G401.6 (cell line): ENCODE results near the gene PELI2.

Source experiments
- FAIRE-seq: peaks from 2 replicates; lab custom pipeline; 2012; peaks lifted over from hg19 to GRCh38; lab: Jason Lieb, UNC

PELI2 gene

DNA sequence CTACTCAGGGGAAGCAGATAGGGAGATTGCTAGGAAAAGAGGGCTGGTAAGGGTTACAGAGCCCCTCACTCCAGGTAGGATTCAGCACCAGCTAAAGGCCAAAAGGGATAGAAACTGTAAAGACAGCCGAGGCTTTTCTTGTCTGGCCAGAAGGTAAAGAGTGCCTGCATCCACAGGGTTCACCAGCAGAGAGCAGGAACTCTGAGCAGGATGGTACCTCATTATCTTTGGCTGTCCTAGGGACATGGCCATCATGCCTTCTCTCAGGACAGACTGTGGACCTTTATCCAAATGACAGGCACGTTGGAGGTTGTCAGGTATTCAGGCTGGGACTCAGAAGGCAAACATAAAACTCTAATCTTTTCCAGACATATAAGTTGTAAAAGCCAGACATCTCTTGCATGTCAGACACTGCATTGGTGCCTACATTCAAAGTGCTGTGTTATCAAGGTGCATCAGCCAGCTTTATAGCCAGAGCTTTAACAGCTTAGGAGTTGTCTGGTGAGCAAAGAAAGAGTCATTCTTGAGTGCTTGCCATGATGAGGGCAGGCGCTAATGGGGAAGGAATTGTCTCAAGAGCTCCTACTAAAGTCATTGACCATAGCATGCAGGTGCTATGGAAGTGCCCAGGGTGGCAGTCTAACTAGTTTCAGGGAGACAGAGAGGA is 89.5 kb downstream of the PELI2 start:
- FAIRE-seq: no peak

- FAIRE-seq: no peak
Observed at GRCh38 chr14:56208520-56208919, 90.3 kb downstream of the PELI2 start.

- no peak for FAIRE-seq
Observed at GRCh38 chr14:56210571-56210970, 92.4 kb downstream of the PELI2 start.

- no peak for FAIRE-seq
Observed at GRCh38 chr14:56211084-56211483, 92.9 kb downstream of the PELI2 start.

DNA sequence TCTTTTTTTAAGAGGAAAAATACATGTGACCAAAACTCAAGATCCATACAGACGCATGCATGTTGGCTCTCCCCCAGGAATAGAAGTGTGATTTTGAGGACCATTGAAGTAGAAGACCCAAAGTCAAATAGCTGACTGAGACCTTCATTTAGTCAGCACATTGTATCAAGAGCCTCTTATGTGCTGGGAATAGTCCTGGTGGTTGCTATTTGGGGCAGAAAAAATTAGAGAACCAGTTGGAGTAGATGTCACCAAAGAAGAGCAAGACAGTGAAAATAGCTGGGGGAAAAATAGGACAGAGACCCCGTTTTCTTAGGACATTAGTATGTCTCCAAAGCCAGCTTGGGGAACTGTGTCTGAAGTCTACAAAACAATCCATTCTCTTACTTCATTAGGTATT is 93.6 kb downstream of the PELI2 start:
- FAIRE-seq: no peak

DNA sequence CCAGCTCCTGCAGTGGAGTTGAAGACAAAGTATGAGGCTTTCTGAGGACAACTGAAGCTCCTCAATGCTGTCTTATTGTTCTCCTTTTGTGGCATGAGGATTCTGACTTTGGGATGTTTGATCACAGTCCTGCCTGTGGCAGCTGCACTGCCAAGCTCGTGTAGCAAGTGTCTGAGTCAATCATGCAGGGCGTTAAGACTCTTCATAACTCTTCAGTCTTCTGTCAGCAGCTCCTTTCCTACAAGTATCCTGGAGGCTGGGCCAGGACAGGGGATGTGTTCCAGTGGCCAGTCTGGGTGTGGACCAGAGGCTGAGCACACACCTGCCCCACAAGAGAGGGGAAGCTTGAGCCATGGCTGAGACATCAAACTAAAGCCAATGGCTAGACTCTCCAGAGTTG is 94.3 kb downstream of the PELI2 start:
- FAIRE-seq: no peak

GRCh38 chr14:56213306-56213705 is 95.1 kb downstream of the PELI2 start:
- FAIRE-seq: no peak

DNA sequence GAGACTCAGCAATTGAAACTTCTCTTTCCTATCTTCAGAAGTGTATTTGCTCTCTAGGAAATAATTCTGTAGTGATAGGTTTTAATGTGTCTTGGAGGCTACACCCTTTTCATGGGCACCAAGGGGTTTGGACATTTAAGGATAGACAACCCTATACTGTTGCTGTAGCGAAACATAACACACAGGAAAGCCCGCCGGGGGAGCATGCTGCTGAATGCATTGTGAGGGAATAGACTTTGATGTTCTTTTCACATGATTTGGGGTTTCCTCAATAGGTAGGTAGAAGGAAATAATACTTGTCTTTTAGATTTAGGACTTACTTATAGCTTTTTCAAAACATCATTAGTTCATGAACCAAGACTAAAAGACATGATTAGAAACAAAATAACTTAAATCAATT is 97.0 kb downstream of the PELI2 start:
- FAIRE-seq: no peak

DNA sequence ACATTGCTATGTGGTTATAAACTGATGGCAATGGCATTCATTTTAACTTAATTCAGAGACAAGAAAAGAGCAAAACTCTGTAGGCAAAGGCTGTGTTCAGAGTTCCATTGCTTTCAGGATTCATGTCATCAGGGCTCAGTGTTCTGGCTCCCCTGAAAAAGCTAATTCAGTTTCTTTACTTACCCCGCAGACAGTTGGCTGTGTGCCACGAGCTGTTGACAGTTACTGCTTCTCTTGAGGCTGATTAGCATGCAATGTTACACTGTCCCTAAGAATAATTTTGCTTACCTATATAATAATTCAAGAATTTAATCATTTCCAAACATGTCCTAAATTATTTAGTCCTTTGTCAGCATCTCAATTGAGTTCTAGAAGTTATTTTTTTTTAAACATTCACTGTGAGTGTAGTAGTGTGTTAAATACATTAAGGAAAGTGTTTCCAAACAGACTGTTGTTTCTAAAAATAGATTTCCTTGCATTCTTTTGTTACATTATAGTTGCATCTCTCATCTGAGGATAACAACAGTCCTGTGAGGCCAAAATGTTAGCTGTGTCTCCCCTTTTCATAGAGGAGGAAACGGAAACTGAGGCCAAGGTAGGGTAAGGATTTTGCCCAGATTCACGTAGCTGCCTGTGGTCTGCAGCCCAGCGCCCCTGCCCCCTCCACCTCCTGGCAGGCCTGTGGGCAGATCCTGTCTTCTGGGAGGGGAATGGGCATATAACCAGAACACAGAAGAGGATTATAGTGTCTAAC is 98.6 kb downstream of the PELI2 start:
- no peak for FAIRE-seq

GRCh38 chr14:56217380-56218045 is 99.3 kb downstream of the PELI2 start:
- FAIRE-seq: no peak

DNA sequence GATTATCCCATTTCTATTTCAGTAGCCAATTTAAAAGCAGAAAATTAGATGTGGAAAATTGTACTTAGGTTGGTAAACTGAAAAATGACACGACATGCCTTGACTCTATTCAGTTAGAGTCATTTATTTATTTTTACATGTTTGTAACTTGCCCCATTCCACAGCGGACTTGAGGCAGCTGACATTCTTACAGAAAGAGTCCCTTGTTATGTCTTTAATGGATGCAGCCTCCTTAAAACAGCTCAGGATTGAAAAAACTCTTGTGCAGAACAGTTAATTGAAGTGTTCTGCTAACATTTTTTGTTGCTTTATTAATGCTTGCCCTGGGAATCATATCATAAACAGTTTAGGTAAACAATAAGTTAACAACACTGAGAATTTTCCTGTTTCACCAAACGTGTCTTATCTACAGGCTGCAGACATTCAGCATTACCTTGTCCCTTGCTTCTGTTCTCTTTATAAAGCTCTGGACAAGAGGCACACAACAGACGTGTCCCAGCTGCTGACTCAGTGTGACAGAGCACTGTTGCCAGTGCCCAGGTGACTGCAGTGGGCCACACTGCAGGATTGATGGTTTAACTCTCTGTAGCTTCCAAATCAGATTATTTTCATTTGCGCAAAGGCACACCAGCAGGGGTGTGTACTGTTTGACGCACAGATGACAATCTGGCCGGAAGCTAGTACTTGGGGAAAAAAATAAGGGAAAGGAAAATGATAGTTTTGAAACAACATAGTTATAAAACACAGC is 101.6 kb downstream of the PELI2 start:
- no peak for FAIRE-seq

DNA sequence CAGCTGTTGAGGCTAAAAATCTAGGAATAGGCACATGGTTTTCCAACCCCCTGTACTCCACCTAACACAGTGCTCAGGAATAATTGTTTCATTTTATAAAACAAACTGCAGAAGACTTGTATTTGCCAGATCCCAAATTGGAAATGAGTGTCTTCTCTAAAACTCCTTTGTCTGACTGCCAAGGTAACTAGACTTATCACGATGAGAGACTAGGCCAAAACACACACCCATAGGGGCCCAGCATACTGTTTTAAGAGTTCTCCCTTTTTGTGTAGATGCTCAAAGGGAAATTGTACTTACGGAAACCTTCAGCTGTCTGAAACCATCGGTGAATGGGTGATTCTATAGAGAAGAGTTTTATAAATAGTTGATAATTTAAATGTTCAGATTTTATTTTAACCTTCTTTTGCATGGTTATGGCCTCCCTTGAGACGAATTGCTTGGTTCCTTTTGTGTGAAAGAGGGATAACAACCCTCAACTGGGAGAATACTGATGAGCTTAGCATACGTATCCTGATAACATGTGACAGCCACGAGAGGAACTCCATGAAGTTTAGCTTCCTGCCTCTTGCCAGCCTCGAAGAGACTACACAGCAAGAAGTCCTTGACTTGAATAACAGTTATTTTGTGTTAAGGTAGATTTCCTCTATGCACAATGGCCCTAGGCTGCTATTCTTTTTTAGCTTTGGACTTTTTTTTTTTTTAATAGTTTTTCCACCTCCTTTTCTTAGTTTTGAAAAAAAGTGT is 103.3 kb downstream of the PELI2 start:
- no peak for FAIRE-seq

GRCh38 chr14:56224229-56224628 is 106.0 kb downstream of the PELI2 start:
- FAIRE-seq: no peak

DNA sequence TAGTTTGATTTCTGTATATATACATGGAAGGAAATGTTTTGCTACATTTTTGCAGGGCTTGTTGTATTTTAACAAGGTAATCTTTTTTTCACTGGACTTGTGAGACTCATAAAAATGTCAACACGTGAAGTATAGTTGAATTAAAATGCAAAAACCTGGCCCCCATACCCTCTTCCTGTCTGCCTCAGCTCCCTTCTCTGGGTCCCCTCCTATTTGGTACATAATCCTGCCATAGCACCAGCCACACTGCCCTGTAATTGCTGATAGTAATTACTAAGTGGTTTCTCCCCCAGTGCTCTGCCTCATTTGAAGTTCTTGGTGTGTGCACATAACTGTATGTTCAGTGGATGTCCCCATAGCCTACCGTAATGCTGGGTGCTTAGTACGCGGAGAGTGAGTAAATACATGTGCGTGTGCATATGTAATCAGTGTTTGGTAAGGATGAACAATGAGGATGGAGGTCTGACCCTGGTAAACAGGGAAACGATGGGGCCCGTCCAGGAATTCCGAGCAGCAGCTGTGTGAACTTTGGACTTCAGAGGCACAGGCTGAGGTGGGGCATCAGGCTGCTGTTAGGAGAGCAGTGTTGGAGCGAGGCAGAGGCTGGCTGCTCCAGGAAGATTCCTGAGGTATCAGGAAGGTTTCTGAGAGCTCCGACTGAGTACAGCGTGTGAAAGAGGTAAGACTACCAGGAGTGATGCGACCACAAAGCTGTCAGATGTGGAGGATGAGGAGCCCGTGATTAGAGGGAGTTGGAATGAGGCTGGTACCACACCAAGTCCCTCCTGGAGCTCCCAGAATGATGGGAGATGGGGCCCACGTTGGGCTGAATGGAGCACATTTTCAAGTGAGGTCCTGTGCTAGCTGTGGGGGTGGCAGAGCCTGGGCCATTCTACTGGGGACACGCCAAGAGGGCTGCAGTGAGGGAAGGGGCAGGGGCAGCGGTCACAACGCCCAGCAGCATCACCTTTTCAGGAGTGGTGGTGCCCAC is 106.8 kb downstream of the PELI2 start:
- FAIRE-seq: no peak

DNA sequence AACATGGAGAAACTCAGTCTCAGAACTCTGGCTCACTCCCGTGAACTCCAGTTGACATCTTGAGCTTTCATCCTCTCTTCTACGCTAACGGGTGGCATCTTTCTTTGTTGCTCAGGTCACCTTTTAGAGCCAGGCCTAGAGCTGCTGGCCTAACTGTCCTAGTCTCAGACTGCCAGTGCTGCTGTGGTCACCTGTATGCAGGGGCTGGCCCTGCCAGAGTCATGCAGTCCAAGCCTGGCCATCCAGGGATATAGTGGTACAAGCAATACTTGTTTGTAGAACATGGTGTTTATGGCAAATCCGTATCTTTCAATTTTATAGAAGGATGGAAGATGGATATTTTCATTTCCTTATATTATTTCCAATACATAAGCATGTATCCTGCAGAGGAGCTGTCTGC is 117.2 kb downstream of the PELI2 start:
- FAIRE-seq: no peak

- no peak for FAIRE-seq
Observed at GRCh38 chr14:56237398-56237797, 119.2 kb downstream of the PELI2 start.

GRCh38 chr14:56241461-56241860 is 123.2 kb downstream of the PELI2 start:
- FAIRE-seq: no peak

DNA sequence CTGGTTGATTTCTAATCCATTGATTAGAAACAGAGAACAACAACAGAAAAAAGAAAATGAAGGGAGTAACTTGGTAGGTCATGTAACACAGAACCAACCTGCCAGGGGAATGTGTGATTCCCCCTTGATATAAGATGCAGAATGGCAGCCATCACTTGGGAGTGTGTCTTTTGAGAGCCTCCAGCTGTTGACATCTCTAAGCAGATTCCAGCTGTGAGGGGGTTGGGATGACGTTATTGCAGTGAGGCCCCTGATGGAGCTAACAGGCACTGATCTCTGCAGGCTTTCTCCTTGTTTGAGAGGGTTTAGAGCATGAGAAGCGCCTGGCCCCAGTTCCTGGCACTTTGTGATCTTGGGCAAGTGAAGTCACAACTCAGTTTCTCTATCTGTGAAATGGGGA is 124.9 kb downstream of the PELI2 start:
- no peak for FAIRE-seq

DNA sequence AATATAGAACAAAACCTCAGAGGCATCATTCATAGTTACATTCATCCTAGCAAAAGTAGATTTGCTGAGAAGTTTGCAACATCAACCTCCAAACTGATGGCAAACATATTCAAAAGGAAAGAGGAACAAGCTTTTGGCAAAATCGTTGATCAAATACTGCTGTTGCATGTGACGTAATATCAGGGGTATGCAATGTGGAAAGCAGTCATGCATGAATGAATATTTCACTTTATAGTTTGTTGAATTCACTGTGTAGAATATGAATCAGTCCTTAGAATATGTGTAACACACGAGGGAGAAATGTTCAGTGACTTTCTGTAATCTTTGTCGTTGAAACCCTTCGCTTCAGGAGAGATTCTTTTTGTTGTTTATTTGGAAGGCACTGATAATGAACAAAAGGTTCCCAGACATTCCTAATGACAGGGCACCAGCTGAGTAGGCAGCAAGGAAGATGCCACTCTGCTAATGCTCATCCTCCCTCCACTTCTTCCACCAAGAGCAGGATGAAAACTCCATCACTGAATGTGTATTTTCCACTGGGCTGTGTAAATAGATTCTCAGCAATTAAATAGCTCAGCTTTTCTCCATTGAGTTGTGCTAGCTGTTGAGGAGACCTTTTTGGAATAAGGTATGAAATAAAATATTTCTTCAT is 126.1 kb downstream of the PELI2 start:
- FAIRE-seq: no peak

DNA sequence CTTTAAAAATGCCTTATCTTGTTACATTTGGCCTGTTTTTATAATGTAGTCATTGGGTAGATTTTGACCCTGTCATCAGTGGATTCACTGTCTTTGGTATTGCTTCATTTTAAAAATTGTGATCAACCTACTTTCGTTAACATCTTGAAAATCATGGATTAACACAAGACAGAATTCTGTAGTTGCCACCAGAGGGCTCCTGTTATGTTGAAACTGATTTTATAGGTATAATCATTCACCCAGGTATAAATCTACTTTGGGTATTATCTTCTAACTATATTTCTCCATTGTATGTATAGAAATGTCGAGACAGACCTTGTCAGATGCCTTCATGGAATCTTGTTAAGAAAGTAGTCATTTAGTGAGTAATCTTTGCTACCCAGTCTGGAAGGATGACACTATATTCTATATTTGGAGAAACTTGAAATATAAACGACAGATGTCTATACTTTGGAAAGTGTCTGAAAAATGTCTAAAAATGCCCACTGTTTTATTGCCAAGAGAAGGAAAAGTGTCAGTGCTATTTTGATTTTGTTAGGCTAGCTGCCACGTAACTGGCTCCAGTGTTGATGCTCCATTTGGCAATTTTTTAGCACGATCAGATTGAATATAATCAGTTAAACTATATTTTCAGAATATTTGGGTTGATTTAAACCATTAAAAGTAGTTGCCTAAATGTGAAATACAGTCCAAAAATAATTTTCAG is 129.4 kb downstream of the PELI2 start:
- peak; percentile 40 for FAIRE-seq
